PFSK-1 (cell line): Measurements from ENCODE around the gene GPR61.

Experiments used
- POLR2AphosphoS5 ChIP-seq: IDR thresholded peaks from 2 replicates; pipeline ENCODE4 v1.6.1; 2012; ENCODE audit warnings: low read depth, mild to moderate bottlenecking, control low read depth, low read length, moderate library complexity
- SIN3A ChIP-seq: IDR thresholded peaks from 2 replicates; pipeline ENCODE4 v1.6.1; 2012; ENCODE audit warnings: mild to moderate bottlenecking, low read length, moderate library complexity, borderline replicate concordance; ENCODE audit not compliant: insufficient read depth
- TAF1 ChIP-seq: IDR thresholded peaks from 2 replicates; pipeline ENCODE4 v1.6.1; 2012; ENCODE audit warnings: low read length, control low read depth, borderline replicate concordance; ENCODE audit not compliant: insufficient read depth
- TF ChIP-seq, protein P1 (sequence below), 2 experiments: IDR thresholded peaks; 2 replicates each; pipeline versions ENCODE4 v1.6.1 to v1.8.0; 2011 to 2012; ENCODE audit warnings: low read depth in 2 of 2, low read length in 2 of 2, control low read depth in 1 of 2, inconsistent platforms in 1 of 2, mild to moderate bottlenecking in 1 of 2, moderate library complexity in 1 of 2; ENCODE audit not compliant: insufficient read depth in 1 of 2

DNA sequence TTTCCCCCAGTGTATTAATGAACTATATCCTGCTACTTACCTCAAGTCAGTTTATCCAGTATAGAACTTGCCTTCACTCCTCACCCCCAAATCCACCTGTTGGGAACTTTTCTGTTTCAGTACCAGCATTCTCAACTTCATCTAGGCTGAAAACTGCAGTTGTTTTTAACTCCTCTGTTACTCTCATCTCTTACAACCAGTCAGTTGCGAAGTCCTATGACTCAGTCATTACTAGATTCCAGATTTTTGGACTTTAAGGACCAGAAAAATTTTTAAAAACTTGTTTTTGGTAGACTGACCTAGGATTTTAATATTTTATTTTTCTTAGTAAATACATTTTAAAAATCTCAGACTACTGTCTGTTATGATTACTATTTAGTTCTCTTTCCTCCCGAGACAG is 16.9 kb downstream of the GPR61 start:
- TF ChIP-seq TAF1, result no peak
- no peak for TF ChIP-seq POLR2AphosphoS5
- TF ChIP-seq SIN3A, result no peak
- TF ChIP-seq, protein P1, sequence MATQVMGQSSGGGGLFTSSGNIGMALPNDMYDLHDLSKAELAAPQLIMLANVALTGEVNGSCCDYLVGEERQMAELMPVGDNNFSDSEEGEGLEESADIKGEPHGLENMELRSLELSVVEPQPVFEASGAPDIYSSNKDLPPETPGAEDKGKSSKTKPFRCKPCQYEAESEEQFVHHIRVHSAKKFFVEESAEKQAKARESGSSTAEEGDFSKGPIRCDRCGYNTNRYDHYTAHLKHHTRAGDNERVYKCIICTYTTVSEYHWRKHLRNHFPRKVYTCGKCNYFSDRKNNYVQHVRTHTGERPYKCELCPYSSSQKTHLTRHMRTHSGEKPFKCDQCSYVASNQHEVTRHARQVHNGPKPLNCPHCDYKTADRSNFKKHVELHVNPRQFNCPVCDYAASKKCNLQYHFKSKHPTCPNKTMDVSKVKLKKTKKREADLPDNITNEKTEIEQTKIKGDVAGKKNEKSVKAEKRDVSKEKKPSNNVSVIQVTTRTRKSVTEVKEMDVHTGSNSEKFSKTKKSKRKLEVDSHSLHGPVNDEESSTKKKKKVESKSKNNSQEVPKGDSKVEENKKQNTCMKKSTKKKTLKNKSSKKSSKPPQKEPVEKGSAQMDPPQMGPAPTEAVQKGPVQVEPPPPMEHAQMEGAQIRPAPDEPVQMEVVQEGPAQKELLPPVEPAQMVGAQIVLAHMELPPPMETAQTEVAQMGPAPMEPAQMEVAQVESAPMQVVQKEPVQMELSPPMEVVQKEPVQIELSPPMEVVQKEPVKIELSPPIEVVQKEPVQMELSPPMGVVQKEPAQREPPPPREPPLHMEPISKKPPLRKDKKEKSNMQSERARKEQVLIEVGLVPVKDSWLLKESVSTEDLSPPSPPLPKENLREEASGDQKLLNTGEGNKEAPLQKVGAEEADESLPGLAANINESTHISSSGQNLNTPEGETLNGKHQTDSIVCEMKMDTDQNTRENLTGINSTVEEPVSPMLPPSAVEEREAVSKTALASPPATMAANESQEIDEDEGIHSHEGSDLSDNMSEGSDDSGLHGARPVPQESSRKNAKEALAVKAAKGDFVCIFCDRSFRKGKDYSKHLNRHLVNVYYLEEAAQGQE (IDR thresholded peaks at IDR 0.05; ENCODE audit: insufficient read depth in 1 of 2, low read depth in 2 of 2, low read length in 2 of 2), result no peak
